Measurements from ENCODE around the gene LINC00632.
"Not testable (repeated sequence)": the region's sequence is repeated elsewhere in the genome, so short reads cannot be mapped to it uniquely, and the experiment has no call there.

Gene LINC00632

DNA sequence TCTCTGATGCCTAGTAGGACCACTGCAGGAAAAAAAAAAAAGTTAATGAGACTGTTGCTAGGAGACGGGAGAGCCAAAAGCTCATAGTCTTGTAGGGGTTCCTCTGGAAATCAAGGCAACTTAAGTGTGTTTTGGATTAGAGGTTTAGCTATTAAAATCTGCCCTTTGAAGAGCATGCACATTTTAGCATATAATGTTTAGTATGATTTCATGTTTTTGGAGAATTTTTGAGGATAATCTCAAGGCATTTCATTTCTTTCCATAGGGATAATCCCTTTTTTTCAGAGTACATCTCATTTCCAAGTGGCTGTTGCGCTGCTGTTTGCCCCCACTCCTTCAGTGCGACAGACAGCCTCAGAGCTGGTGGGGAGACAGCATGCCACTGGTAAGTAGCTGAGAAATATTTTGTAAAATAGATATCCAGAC lies at the start of gene LINC00632:
LINC00632 (plus strand) TSS at position 339 of the 426 bp plus-strand sequence.
- Histone ChIP-seq H3K27ac (no peak within 1 kb of the TSS), H3K27me3 (replicated peaks) (no peaks in the 10 kb centered on the region), H3K36me3 (replicated peaks) (no peaks in the 10 kb centered on the region), H3K4me3 (ENCODE audit: low read depth, low read length) (peak within 1 kb of the TSS; percentile 30)
- in situ Hi-C loops (cut with HindIII; ENCODE audit: low pct_ligation_motif_present, low sequenced_read_pairs) = no loop called here
- TF ChIP-seq CTCF (IDR thresholded peaks at IDR 0.05; ENCODE audit: low read depth, low read length, missing control alignments) = no peak
- DNase-seq = no peak

- H3K27me3 ChIP-seq (replicated peaks) = no peaks in the 10 kb centered on the region
- H3K4me3 ChIP-seq (ENCODE audit: low read depth, low read length) = no peak overlapping the region
- H3K27ac ChIP-seq = no peak overlapping the region
- H3K36me3 ChIP-seq (replicated peaks) = no peaks in the 10 kb centered on the region
- no peak for DNase-seq
- in situ Hi-C loops (cut with HindIII; ENCODE audit: low pct_ligation_motif_present, low sequenced_read_pairs) = no loop called here
- peak; percentile 41 for TF ChIP-seq CTCF (IDR thresholded peaks at IDR 0.05; ENCODE audit: low read depth, low read length, missing control alignments)
These were observed 47.9 kb upstream of the LINC00632 start for GRCh38 chrX:140661643-140662042.

GRCh38 chrX:140664939-140665338 lies 44.6 kb upstream of the LINC00632 start:
- in situ Hi-C loops (cut with HindIII; ENCODE audit: low pct_ligation_motif_present, low sequenced_read_pairs) = no loop called here
- Histone ChIP-seq H3K4me3 (ENCODE audit: low read depth, low read length) (no peak overlapping the region), H3K27ac (no peak overlapping the region), H3K36me3 (replicated peaks) (no peaks in the 10 kb centered on the region), H3K27me3 (replicated peaks) (no peaks in the 10 kb centered on the region)
- no peak for TF ChIP-seq CTCF (IDR thresholded peaks at IDR 0.05; ENCODE audit: low read depth, low read length, missing control alignments)
- DNase-seq = no peak

- no peak for TF ChIP-seq CTCF (IDR thresholded peaks at IDR 0.05; ENCODE audit: low read depth, low read length, missing control alignments)
- Histone ChIP-seq H3K27ac (no peak overlapping the region), H3K27me3 (replicated peaks) (no peaks in the 10 kb centered on the region), H3K4me3 (ENCODE audit: low read depth, low read length) (no peak overlapping the region), H3K36me3 (replicated peaks) (no peaks in the 10 kb centered on the region)
- no peak for DNase-seq
- in situ Hi-C loops (cut with HindIII; ENCODE audit: low pct_ligation_motif_present, low sequenced_read_pairs) = no loop called here
These were observed 36.5 kb upstream of the LINC00632 start for GRCh38 chrX:140672840-140673731.

- in situ Hi-C loops (cut with HindIII; ENCODE audit: low pct_ligation_motif_present, low sequenced_read_pairs) = no loop called here
- no peak overlapping the region for H3K27ac ChIP-seq
- H3K4me3 ChIP-seq (ENCODE audit: low read depth, low read length) = no peak overlapping the region
- H3K36me3 ChIP-seq (replicated peaks) = no peaks in the 10 kb centered on the region
- no peaks in the 10 kb centered on the region for H3K27me3 ChIP-seq (replicated peaks)
- DNase-seq = no peak
- no peak for TF ChIP-seq CTCF (IDR thresholded peaks at IDR 0.05; ENCODE audit: low read depth, low read length, missing control alignments)
These were observed 21.9 kb upstream of the LINC00632 start for GRCh38 chrX:140687706-140688105.

DNA sequence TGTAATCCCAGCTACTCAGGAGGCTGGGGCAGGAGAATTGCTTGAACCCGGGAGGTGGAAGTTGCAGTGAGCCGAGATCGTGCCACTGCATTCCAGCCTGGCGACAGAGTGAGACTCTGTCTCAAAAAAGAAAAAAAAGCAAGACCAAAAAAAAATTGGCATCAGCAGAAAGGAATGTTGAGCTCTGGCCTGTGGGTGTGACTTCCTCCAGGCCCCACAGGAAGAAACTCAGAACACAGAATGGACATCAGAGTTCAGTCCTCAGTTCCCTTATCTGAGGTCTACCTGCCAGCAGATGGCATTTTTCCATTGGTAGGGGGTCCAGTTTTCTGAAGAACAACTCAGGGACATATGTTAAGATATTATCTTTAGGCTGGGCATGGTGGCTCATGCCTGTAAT lies 18.0 kb upstream of the LINC00632 start:
- H3K27ac ChIP-seq; in situ Hi-C loops (cut with HindIII; ENCODE audit: low pct_ligation_motif_present, low sequenced_read_pairs): not testable (repeated sequence)

More for the DNA sequence above, 18.0 kb upstream of the LINC00632 start:
- not testable (repeated sequence) for DNase-seq; H3K27me3 ChIP-seq (replicated peaks); H3K4me3 ChIP-seq (ENCODE audit: low read depth, low read length); H3K36me3 ChIP-seq (replicated peaks)
